ENCODE data around the gene MS4A15.

The MS4A15 gene

GRCh38 chr11:60762851-60763691 is 6.4 kb downstream of the MS4A15 start:
- peak; percentile 85 for DNase-seq (ENCODE audit: low read depth)
- TF ChIP-seq CTCF (IDR thresholded peaks at IDR 0.05; ENCODE audit: low read depth, low read length, missing control alignments): peak; percentile 73
- peak overlapping the region; percentile 22; the same call in 1 of the 2 replicates for H3K4me3 ChIP-seq (ENCODE audit: low read depth, low read length)

- no peak for DNase-seq (ENCODE audit: low read depth)
- peak; percentile 47 for TF ChIP-seq CTCF (IDR thresholded peaks at IDR 0.05; ENCODE audit: low read depth, low read length, missing control alignments)
- peak overlapping the region; percentile 24; the same call in 1 of the 2 replicates for H3K4me3 ChIP-seq (ENCODE audit: low read depth, low read length)
Measured at GRCh38 chr11:60763692-60764369, 7.2 kb downstream of the MS4A15 start.

GRCh38 chr11:60764879-60765278 is 8.2 kb downstream of the MS4A15 start:
- DNase-seq (ENCODE audit: low read depth): peak; percentile 85
- TF ChIP-seq CTCF (IDR thresholded peaks at IDR 0.05; ENCODE audit: low read depth, low read length, missing control alignments): no peak
- no peak overlapping the region for H3K4me3 ChIP-seq (ENCODE audit: low read depth, low read length)

GRCh38 chr11:60765355-60765754 is 8.7 kb downstream of the MS4A15 start:
- no peak for DNase-seq (ENCODE audit: low read depth)
- no peak overlapping the region for H3K4me3 ChIP-seq (ENCODE audit: low read depth, low read length)
- no peak for TF ChIP-seq CTCF (IDR thresholded peaks at IDR 0.05; ENCODE audit: low read depth, low read length, missing control alignments)

GRCh38 chr11:60766547-60766946 is 9.9 kb downstream of the MS4A15 start:
- no peak for DNase-seq (ENCODE audit: low read depth)
- H3K4me3 ChIP-seq (ENCODE audit: low read depth, low read length): no peak overlapping the region
- no peak for TF ChIP-seq CTCF (IDR thresholded peaks at IDR 0.05; ENCODE audit: low read depth, low read length, missing control alignments)

- no peak overlapping the region for H3K4me3 ChIP-seq (ENCODE audit: low read depth, low read length)
- DNase-seq (ENCODE audit: low read depth): no peak
- peak; percentile 9 for TF ChIP-seq CTCF (IDR thresholded peaks at IDR 0.05; ENCODE audit: low read depth, low read length, missing control alignments)
Measured at GRCh38 chr11:60767388-60767811, 10.7 kb downstream of the MS4A15 start.

Measured in GM12864 (cell line).